HUES48 (cell line): Measurements from ENCODE around the gene RCC1.
"Not testable (repeated sequence)": the region's sequence is repeated elsewhere in the genome, so short reads cannot be mapped to it uniquely, and the experiment has no call there.

Experiments
- H3K27ac ChIP-seq: one replicate; pipeline ENCODE4 v1.7.0; 2013; ENCODE audit warnings: low read depth, low read length, inconsistent platforms
- H3K27me3 ChIP-seq: 2 replicates; pipeline ENCODE4 v1.6.1; 2013; ENCODE audit warnings: mild to moderate bottlenecking, low read length; ENCODE audit not compliant: control insufficient read depth, insufficient read depth
- H3K36me3 ChIP-seq: 2 replicates; pipeline ENCODE4 v1.6.1; 2013; ENCODE audit warnings: low read length; ENCODE audit not compliant: control insufficient read depth, insufficient read depth
- H3K4me1 ChIP-seq: 2 replicates; pipeline ENCODE4 v1.6.1; 2013; ENCODE audit warnings: mild to moderate bottlenecking, low read length; ENCODE audit not compliant: control insufficient read depth, insufficient read depth
- H3K4me3 ChIP-seq: 2 replicates; pipeline ENCODE4 v1.5.1; 2013; ENCODE audit warnings: mild to moderate bottlenecking, low read depth, low read length
- H3K9ac ChIP-seq: 2 replicates; pipeline ENCODE4 v1.6.1; 2013; ENCODE audit warnings: mild to moderate bottlenecking, low read depth, low read length, moderate library complexity
- H3K9me3 ChIP-seq: 2 replicates; pipeline ENCODE4 v1.6.1; 2013; ENCODE audit warnings: low read length; ENCODE audit not compliant: control insufficient read depth, insufficient read depth

Gene RCC1

DNA sequence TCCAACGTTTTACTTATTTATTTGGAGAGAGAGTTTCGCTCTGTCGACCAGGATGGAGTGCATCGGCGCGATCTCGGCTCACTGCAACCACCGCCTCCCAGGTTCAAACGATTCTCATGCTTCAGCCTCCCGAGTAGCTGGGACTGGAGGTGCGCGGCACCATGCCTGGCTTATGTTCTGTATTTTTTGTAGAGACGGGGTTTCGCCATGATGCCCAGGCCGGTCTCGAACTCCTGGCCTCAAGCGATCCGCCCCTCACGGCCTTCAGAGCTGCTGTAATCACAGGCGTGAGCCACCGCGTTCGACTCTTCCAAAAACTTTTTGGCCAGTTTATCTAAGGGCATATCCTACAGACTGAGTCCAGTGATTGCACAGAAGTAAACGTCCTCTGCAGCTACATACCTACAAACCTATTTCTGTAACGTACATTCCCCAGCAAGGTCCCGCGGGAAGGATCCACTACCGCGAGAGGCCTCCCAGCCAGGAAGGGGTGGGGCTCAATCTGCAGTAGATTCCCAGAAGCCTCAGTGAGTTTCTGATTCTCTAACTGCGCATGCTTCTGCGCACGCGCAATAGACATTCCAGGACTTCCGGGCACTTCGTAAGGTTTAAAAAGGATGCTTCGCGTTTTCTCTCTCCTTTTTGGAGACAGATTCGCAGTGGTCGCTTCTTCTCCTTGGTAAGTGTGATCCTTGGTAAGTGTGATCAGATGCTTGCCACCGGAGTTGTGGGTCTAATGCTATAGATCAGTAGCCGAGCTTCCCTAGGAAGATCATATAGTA is at the start of gene RCC1:
Gene RCC1 (plus strand): TSS at position 638 of the 782 bp plus-strand sequence. CDS start 23,824 bp downstream, outside the sequence.
- H3K27ac ChIP-seq: peak within 1 kb of the TSS; percentile 100
- H3K36me3 ChIP-seq: peaks cover 45% of the 10 kb centered on the region
- peak within 1 kb of the TSS; percentile 92 for H3K4me3 ChIP-seq
- peaks cover 20% of the 10 kb centered on the region for H3K4me1 ChIP-seq
- no peaks in the 10 kb centered on the region for H3K27me3 ChIP-seq
- H3K9me3 ChIP-seq: no peaks in the 10 kb centered on the region
- H3K9ac ChIP-seq: peak within 1 kb of the TSS; percentile 99

- no peak overlapping the region for H3K9ac ChIP-seq
- no peak overlapping the region for H3K4me3 ChIP-seq
- peaks cover 23% of the 10 kb centered on the region for H3K36me3 ChIP-seq
- H3K27ac ChIP-seq: no peak overlapping the region
- no peaks in the 10 kb centered on the region for H3K9me3 ChIP-seq
- no peaks in the 10 kb centered on the region for H3K27me3 ChIP-seq
- peaks cover 5% of the 10 kb centered on the region; the same call in 1 of the 2 replicates for H3K4me1 ChIP-seq
Observed at GRCh38 chr1:28456078-28456477, 49.8 kb upstream of the RCC1 start.

- no peaks in the 10 kb centered on the region for H3K27me3 ChIP-seq
- H3K9me3 ChIP-seq: no peaks in the 10 kb centered on the region
- no peak overlapping the region for H3K27ac ChIP-seq
- H3K4me1 ChIP-seq: peaks cover 5% of the 10 kb centered on the region; the same call in 1 of the 2 replicates
- H3K36me3 ChIP-seq: peaks cover 29% of the 10 kb centered on the region
- no peak overlapping the region for H3K9ac ChIP-seq
- no peak overlapping the region for H3K4me3 ChIP-seq
Observed at GRCh38 chr1:28457678-28458077, 48.2 kb upstream of the RCC1 start.

GRCh38 chr1:28458237-28459228 is 47.3 kb upstream of the RCC1 start:
- Histone ChIP-seq H3K9ac (no peak overlapping the region), H3K4me3 (no peak overlapping the region), H3K36me3 (peaks cover 38% of the 10 kb centered on the region), H3K27me3 (no peaks in the 10 kb centered on the region), H3K9me3 (no peaks in the 10 kb centered on the region), H3K27ac (no peak overlapping the region), H3K4me1 (peaks cover 5% of the 10 kb centered on the region; the same call in 1 of the 2 replicates)

GRCh38 chr1:28466226-28466778 is 39.5 kb upstream of the RCC1 start:
- no peaks in the 10 kb centered on the region for H3K9me3 ChIP-seq
- peaks cover 61% of the 10 kb centered on the region for H3K36me3 ChIP-seq
- H3K4me3 ChIP-seq: no peak overlapping the region
- no peak overlapping the region for H3K27ac ChIP-seq
- H3K4me1 ChIP-seq: no peaks in the 10 kb centered on the region
- H3K9ac ChIP-seq: no peak overlapping the region
- no peaks in the 10 kb centered on the region for H3K27me3 ChIP-seq

DNA sequence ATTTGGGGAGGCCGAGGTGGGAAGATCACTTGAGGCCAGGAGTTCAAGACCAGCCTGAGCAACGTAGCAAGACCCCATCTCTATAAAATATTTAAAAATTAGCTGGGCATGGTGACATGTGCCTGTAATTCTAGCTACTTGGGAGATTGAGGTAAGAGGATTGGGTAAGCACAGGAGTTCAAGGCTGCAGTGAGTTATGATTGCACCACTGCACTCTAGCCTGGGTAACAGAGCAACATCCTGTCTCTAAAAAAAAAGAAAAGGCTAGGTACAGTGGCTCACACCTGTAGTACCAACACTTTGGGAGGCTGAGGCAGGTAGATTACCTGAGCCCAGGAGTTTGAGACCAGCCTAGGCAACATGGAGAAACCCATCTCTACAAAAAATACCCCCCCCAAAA is 35.7 kb upstream of the RCC1 start:
- H3K4me1 ChIP-seq: no peaks in the 10 kb centered on the region
- no peak overlapping the region for H3K9ac ChIP-seq
- H3K4me3 ChIP-seq: no peak overlapping the region
- no peak overlapping the region for H3K27ac ChIP-seq
- no peaks in the 10 kb centered on the region for H3K27me3 ChIP-seq
- H3K9me3 ChIP-seq: no peaks in the 10 kb centered on the region
- H3K36me3 ChIP-seq: peaks cover 60% of the 10 kb centered on the region

DNA sequence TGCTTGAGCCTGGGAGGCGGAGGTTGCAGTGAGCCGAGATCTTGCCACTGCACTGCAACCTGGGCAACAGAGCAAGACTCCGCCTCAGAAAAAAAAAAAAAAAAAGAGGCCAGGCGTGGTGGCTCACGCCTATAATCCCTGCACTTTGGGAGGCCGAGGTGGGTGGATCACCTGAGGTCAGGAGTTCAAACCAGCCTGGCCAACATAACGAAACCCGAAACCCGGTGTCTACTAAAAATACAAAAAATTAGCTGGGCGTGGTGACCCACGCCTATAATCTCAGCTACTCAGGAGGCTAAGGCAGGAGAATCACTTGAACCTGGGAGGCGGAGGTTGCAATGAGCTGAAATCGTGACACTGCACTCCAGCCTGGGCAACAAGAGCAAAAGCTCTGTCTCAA is 26.3 kb upstream of the RCC1 start:
- H3K9me3 ChIP-seq, H3K4me3 ChIP-seq, H3K27ac ChIP-seq, H3K9ac ChIP-seq, H3K27me3 ChIP-seq, H3K4me1 ChIP-seq: not testable (repeated sequence)
- H3K36me3 ChIP-seq: peaks cover 84% of the 10 kb centered on the region

DNA sequence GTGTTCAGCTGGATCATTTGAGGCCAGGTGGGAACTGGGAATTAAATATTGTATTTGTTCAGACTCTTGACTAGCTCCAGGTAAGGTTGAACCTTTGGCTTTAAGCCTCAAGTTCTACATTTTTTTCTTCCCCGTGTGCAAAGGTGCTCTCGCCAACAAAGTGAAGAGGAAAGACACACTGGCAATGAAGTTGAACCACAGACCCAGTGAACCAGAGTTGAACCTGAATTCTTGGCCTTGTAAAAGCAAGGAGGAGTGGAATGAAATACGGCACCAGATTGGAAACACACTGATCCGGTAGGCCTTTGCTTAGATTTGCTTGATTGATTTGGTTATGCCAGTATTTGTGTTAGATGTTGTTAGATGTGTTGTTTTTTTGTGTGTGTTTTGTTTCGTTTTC is 25.5 kb upstream of the RCC1 start:
- Histone ChIP-seq H3K4me3 (no peak overlapping the region), H3K36me3 (peaks cover 81% of the 10 kb centered on the region), H3K4me1 (no peaks in the 10 kb centered on the region), H3K9me3 (no peaks in the 10 kb centered on the region), H3K9ac (no peak overlapping the region), H3K27me3 (no peaks in the 10 kb centered on the region), H3K27ac (no peak overlapping the region)

DNA sequence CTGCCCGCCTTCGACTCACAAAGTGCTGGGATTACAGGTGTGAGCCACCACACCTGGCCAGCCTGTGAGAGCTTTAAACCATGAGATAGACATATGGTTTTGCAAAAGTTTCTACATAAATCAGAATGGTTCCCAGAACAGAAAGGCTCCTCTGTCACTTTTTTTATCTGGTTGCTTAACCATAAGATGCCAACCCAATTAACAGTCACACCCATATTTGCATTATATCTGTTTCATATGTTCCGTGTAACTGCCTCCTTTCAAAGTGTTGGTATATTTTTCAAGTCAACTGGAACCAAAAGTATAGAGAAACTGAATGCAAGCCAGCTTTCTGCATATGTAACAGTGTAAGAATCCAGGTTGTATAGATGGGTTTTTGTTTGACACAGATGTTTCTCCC is 23.7 kb upstream of the RCC1 start:
- H3K9me3 ChIP-seq: no peaks in the 10 kb centered on the region
- no peak overlapping the region for H3K9ac ChIP-seq
- peaks cover 74% of the 10 kb centered on the region for H3K36me3 ChIP-seq
- no peaks in the 10 kb centered on the region for H3K4me1 ChIP-seq
- H3K27ac ChIP-seq: no peak overlapping the region
- H3K27me3 ChIP-seq: no peaks in the 10 kb centered on the region
- no peak overlapping the region for H3K4me3 ChIP-seq

DNA sequence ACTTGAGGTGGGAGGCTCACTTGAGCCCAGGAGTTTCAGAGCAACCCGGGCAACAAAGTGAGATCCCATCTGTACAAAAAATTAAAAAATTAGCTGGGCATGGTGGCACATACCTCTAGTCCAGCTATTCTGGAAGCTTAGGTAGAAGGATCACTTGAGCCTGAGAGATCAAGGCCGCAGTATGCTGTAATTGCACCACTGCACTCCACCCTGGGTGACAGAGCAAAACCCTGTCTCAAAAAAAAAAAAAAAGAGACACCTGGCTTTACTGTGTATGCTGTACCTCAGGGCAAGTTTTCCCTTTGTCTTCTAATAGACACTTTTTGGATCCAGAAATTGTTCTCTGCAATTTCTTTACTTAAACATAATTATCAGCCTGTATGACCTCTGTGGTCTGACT is 23.1 kb upstream of the RCC1 start:
- no peaks in the 10 kb centered on the region for H3K27me3 ChIP-seq
- H3K9ac ChIP-seq: no peak overlapping the region
- no peak overlapping the region for H3K4me3 ChIP-seq
- peaks cover 73% of the 10 kb centered on the region for H3K36me3 ChIP-seq
- no peaks in the 10 kb centered on the region for H3K9me3 ChIP-seq
- H3K4me1 ChIP-seq: no peaks in the 10 kb centered on the region
- no peak overlapping the region for H3K27ac ChIP-seq
